ENCODE data around the gene SLC7A14. TPM values are rescaled to one million over a fixed set of nuclear protein-coding genes. Genes with fewer than 3 reads are reported as not detected.

SLC7A14 gene
- total and polyA plus RNA-seq, 2 donors (not counting 1 experiment from before 2014, with no cell fraction given), result not detected

GRCh38 chr3:170429050-170429449 is 156.8 kb downstream of the SLC7A14 start:
- POLR2A ChIA-PET, result no interaction called here
- CTCF ChIA-PET, result interaction anchor here (1.0 kb wide), 1 partner anchor 15 kb away, joined by 3 read pairs; no protein-coding TSS in a partner anchor

DNA sequence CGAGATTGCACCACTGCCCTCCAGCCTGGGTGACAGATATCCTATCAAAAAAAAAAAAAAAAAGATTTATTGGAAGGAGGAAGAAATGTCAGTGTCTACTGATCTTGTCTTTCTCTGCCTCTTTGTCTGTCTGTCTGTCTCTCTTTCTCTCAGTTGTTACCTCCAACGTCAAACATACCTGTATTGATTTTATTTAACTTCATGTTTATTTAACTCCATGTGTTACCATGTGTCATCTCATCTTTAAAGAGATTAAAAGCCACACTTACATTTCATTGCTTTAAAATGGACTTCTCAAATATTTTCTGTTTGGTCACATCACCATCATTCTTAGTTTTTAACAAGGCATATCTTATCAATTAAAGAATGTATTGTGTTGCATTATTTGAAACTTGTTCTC is 157.8 kb downstream of the SLC7A14 start:
- Histone ChIP-seq H3K9me3 (ENCODE audit: control extremely low read depth in 1 of 3, control insufficient read depth in 2 of 3, insufficient read depth in 1 of 3, low read length in 2 of 3) (no peaks in the 10 kb centered on the region), H3K27ac (ENCODE audit: low read length in 2 of 2) (no peak overlapping the region), H3K79me2 (ENCODE audit: control insufficient read depth, insufficient read depth, low read length) (no peaks in the 10 kb centered on the region), H3K9ac (ENCODE audit: low read length) (no peak overlapping the region), H2AFZ (ENCODE audit: insufficient read depth, low read depth, low read length, poor library complexity, severe bottlenecking) (no peak overlapping the region), H3K4me2 (replicated peaks; ENCODE audit: low read depth, low read length, poor library complexity, severe bottlenecking) (no peak overlapping the region), H3K4me1 (ENCODE audit: control insufficient read depth in 2 of 2, insufficient read depth in 2 of 2, low read length in 2 of 2) (no peaks in the 10 kb centered on the region), H3K27me3 (replicated peaks in 1 of 4; ENCODE audit: control extremely low read depth in 1 of 4, control insufficient read depth in 3 of 4, insufficient read depth in 4 of 4, low read length in 3 of 4) (no peaks in the 10 kb centered on the region), H4K20me1 (ENCODE audit: control insufficient read depth, insufficient read depth, low read length, poor library complexity, severe bottlenecking) (no peaks in the 10 kb centered on the region), H3K4me3 (ENCODE audit: control extremely low read depth in 1 of 5, extremely low read depth in 1 of 5, insufficient read depth in 1 of 5, low read depth in 2 of 5, low read length in 4 of 5) (no peak overlapping the region), H3K36me3 (replicated peaks in 1 of 2; ENCODE audit: control extremely low read depth in 1 of 2, control insufficient read depth in 1 of 2, extremely low read depth in 1 of 2, insufficient read depth in 2 of 2, low read length in 1 of 2) (no peaks in the 10 kb centered on the region)
- CTCF ChIA-PET, result interaction anchor here (0.6 to 1.0 kb wide), 2 partner anchors 14 to 119 kb away, joined by 3 to 4 read pairs; no protein-coding TSS in a partner anchor
- Mint-ChIP-seq H3K4me1 (no peaks in the 10 kb centered on the region), H3K4me3 (no peak overlapping the region), H3K27ac (no peak overlapping the region), H3K9me3 (ENCODE audit: insufficient read depth) (no peaks in the 10 kb centered on the region), H3K27me3 (peaks cover 7% of the 10 kb centered on the region)
- intact Hi-C loops (cut with micrococcal nuclease), result no loop called here
- ATAC-seq (ENCODE audit: low read depth), result no peak
- no peak for DNase-seq
- POLR2A ChIA-PET, result no interaction called here
- no CpG with 5 or more reads among the region's 2 CpGs for WGBS (ENCODE audit: insufficient coverage)
- TF ChIP-seq CTCF (IDR thresholded peaks at IDR 0.05), result no peak
- no peak for TF ChIP-seq EZH2 (IDR thresholded peaks at IDR 0.05; ENCODE audit: borderline replicate concordance, insufficient read depth, low read depth, low read length, poor library complexity, severe bottlenecking)

More at GRCh38 chr3:170429050-170429449, 156.8 kb downstream of the SLC7A14 start:
- Histone ChIP-seq H2AFZ (ENCODE audit: insufficient read depth, low read depth, low read length, poor library complexity, severe bottlenecking) (no peak overlapping the region), H3K79me2 (ENCODE audit: control insufficient read depth, insufficient read depth, low read length) (no peaks in the 10 kb centered on the region), H3K27ac (ENCODE audit: low read length in 2 of 2) (no peak overlapping the region), H3K4me2 (replicated peaks; ENCODE audit: low read depth, low read length, poor library complexity, severe bottlenecking) (no peak overlapping the region), H3K4me1 (ENCODE audit: control insufficient read depth in 2 of 2, insufficient read depth in 2 of 2, low read length in 2 of 2) (no peaks in the 10 kb centered on the region), H3K9me3 (ENCODE audit: control extremely low read depth in 1 of 3, control insufficient read depth in 2 of 3, insufficient read depth in 1 of 3, low read length in 2 of 3) (no peaks in the 10 kb centered on the region), H3K36me3 (replicated peaks in 1 of 2; ENCODE audit: control extremely low read depth in 1 of 2, control insufficient read depth in 1 of 2, extremely low read depth in 1 of 2, insufficient read depth in 2 of 2, low read length in 1 of 2) (no peaks in the 10 kb centered on the region), H4K20me1 (ENCODE audit: control insufficient read depth, insufficient read depth, low read length, poor library complexity, severe bottlenecking) (no peaks in the 10 kb centered on the region), H3K4me3 (ENCODE audit: control extremely low read depth in 1 of 5, extremely low read depth in 1 of 5, insufficient read depth in 1 of 5, low read depth in 2 of 5, low read length in 4 of 5) (no peak overlapping the region), H3K27me3 (replicated peaks in 1 of 4; ENCODE audit: control extremely low read depth in 1 of 4, control insufficient read depth in 3 of 4, insufficient read depth in 4 of 4, low read length in 3 of 4) (no peaks in the 10 kb centered on the region), H3K9ac (ENCODE audit: low read length) (no peak overlapping the region)
- Mint-ChIP-seq H3K27me3 (peaks cover 7% of the 10 kb centered on the region), H3K4me3 (no peak overlapping the region), H3K4me1 (no peaks in the 10 kb centered on the region), H3K9me3 (ENCODE audit: insufficient read depth) (no peaks in the 10 kb centered on the region), H3K27ac (no peak overlapping the region)
- ATAC-seq (ENCODE audit: low read depth), result no peak
- no peak for DNase-seq
- no CpG with 5 or more reads among the region's 1 CpG for WGBS (ENCODE audit: insufficient coverage)
- TF ChIP-seq EZH2 (IDR thresholded peaks at IDR 0.05; ENCODE audit: borderline replicate concordance, insufficient read depth, low read depth, low read length, poor library complexity, severe bottlenecking) (no peak), CTCF (IDR thresholded peaks at IDR 0.05) (no peak)
- intact Hi-C loops (cut with micrococcal nuclease), result no loop called here
